HEK293 (cell line): ENCODE results near the gene NRL.

Experiments
- CTCF ChIA-PET: fragments of 350-600 bp; formaldehyde crosslinking; extraction: SDS; loops from one replicate; lab custom pipeline; 2021; ENCODE audit warnings: antibody characterized with exemption; lab: Yijun Ruan, JAX
- POLR2A ChIA-PET: fragments of 300-600 bp; formaldehyde crosslinking; extraction: SDS; loops from one replicate; lab custom pipeline; 2020; ENCODE audit warnings: antibody characterized with exemption, inconsistent platforms; lab: Yijun Ruan, JAX
- H3K27ac ChIP-seq: fragments of 200-500 bp; sonication (Bioruptor generic); 2 replicates; pipeline ENCODE4 v1.5.1; 2014; ENCODE audit warnings: low read depth, low read length, control low read depth, inconsistent platforms; ENCODE audit errors: extremely low read depth
- H3K36me3 ChIP-seq, 2 experiments: fragments of 200-500 bp in 1 of 2; sonication (Bioruptor generic) in 1 of 2; 1 replicate in 1 of 2; 2 replicates in 1 of 2; pipeline ENCODE4 v1.5.1; 2014 to 2017; ENCODE audit warnings: inconsistent platforms in 2 of 2, low read length in 2 of 2; ENCODE audit not compliant: control insufficient read depth in 2 of 2, insufficient read depth in 1 of 2
- H3K4me1 ChIP-seq: fragments of 200-500 bp; sonication (Bioruptor generic); 2 replicates; pipeline ENCODE4 v1.5.1; 2014; ENCODE audit warnings: mild to moderate bottlenecking, low read length, inconsistent platforms; ENCODE audit not compliant: control insufficient read depth, insufficient read depth
- H3K4me3 ChIP-seq: 2 replicates; pipeline ENCODE4 v1.5.1; 2011; ENCODE audit warnings: low read depth, mild to moderate bottlenecking, control low read depth, low read length, moderate library complexity
- H3K9me3 ChIP-seq: fragments of 200-500 bp; sonication (Bioruptor generic); 2 replicates; pipeline ENCODE4 v1.5.1; 2014; ENCODE audit warnings: low read depth, low read length, inconsistent platforms; ENCODE audit not compliant: control insufficient read depth, insufficient read depth
- FEZF1 ChIP-seq: fragments of 450-650 bp; formaldehyde crosslinking; IDR thresholded peaks from 2 replicates; pipeline ENCODE4 v1.5.1; 2016; ENCODE audit warnings: missing biosample characterization, missing genetic modification characterization
- SCRT1 ChIP-seq: fragments of 450-650 bp; formaldehyde crosslinking; IDR thresholded peaks from 2 replicates; pipeline ENCODE4 v1.5.1; 2016; ENCODE audit warnings: missing biosample characterization, missing genetic modification characterization, borderline replicate concordance
- SP7 ChIP-seq: fragments of 450-650 bp; formaldehyde crosslinking; IDR thresholded peaks from 2 replicates; pipeline ENCODE4 v1.5.1; 2016; ENCODE audit warnings: missing biosample characterization, missing genetic modification characterization
- YY2 ChIP-seq: fragments of 450-650 bp; formaldehyde crosslinking; IDR thresholded peaks from 2 replicates; pipeline ENCODE4 v1.5.1; 2016; ENCODE audit warnings: missing biosample characterization, missing genetic modification characterization
- ZBTB1 ChIP-seq: fragments of 450-650 bp; formaldehyde crosslinking; IDR thresholded peaks from 2 replicates; pipeline ENCODE4 v1.5.1; 2016; ENCODE audit warnings: missing biosample characterization, missing genetic modification characterization
- ZBTB7A ChIP-seq: fragments of 450-650 bp; formaldehyde crosslinking; IDR thresholded peaks from 2 replicates; pipeline ENCODE4 v1.5.1; 2016; ENCODE audit warnings: low read depth, missing biosample characterization, missing genetic modification characterization
- ZFHX2 ChIP-seq: fragments of 450-650 bp; formaldehyde crosslinking; conservative IDR thresholded peaks from 2 replicates; pipeline ENCODE4 v1.5.1; 2016; ENCODE audit warnings: missing biosample characterization, missing genetic modification characterization
- ZFP37 ChIP-seq: fragments of 450-650 bp; formaldehyde crosslinking; IDR thresholded peaks from 2 replicates; pipeline ENCODE4 v1.5.1; 2016; ENCODE audit warnings: missing biosample characterization, missing genetic modification characterization
- ZNF146 ChIP-seq: fragments of 450-650 bp; formaldehyde crosslinking; IDR thresholded peaks from 2 replicates; pipeline ENCODE4 v1.5.1; 2016; ENCODE audit warnings: missing biosample characterization, missing genetic modification characterization
- ZNF169 ChIP-seq: fragments of 450-650 bp; formaldehyde crosslinking; IDR thresholded peaks from 2 replicates; pipeline ENCODE4 v1.5.1; 2016; ENCODE audit warnings: missing biosample characterization, missing genetic modification characterization
- ZNF184 ChIP-seq: fragments of 450-650 bp; IDR thresholded peaks from 2 replicates; pipeline ENCODE4 v1.5.1; 2018; ENCODE audit warnings: missing biosample characterization, mild to moderate bottlenecking, missing genetic modification characterization
- ZNF221 ChIP-seq: fragments of 450-650 bp; formaldehyde crosslinking; IDR thresholded peaks from 2 replicates; pipeline ENCODE4 v1.5.1; 2017; ENCODE audit warnings: missing biosample characterization, missing genetic modification characterization, borderline replicate concordance
- ZNF366 ChIP-seq: fragments of 450-650 bp; formaldehyde crosslinking; conservative IDR thresholded peaks from 2 replicates; pipeline ENCODE4 v1.5.1; 2016; ENCODE audit warnings: missing biosample characterization, missing genetic modification characterization
- ZNF544 ChIP-seq: fragments of 450-650 bp; formaldehyde crosslinking; IDR thresholded peaks from 2 replicates; pipeline ENCODE4 v1.5.0; 2017; ENCODE audit warnings: missing biosample characterization, missing genetic modification characterization
- ZNF548 ChIP-seq: fragments of 450-650 bp; formaldehyde crosslinking; IDR thresholded peaks from 2 replicates; pipeline ENCODE4 v1.5.1; 2016; ENCODE audit warnings: missing biosample characterization, missing genetic modification characterization
- ZNF561 ChIP-seq: fragments of 450-650 bp; IDR thresholded peaks from 2 replicates; pipeline ENCODE4 v1.5.1; 2018; ENCODE audit warnings: missing biosample characterization, missing genetic modification characterization, borderline replicate concordance
- ZNF571 ChIP-seq: fragments of 450-650 bp; formaldehyde crosslinking; IDR thresholded peaks from 2 replicates; pipeline ENCODE4 v1.5.0; 2017; ENCODE audit warnings: missing biosample characterization, missing genetic modification characterization
- ZNF585B ChIP-seq: fragments of 450-650 bp; formaldehyde crosslinking; IDR thresholded peaks from 2 replicates; pipeline ENCODE4 v1.5.1; 2016; ENCODE audit warnings: missing biosample characterization, missing genetic modification characterization
- ZNF596 ChIP-seq: fragments of 450-650 bp; IDR thresholded peaks from 2 replicates; pipeline ENCODE4 v1.5.0; 2018; ENCODE audit warnings: missing biosample characterization, mild to moderate bottlenecking, missing genetic modification characterization, moderate library complexity
- ZNF621 ChIP-seq: fragments of 450-650 bp; formaldehyde crosslinking; IDR thresholded peaks from 2 replicates; pipeline ENCODE4 v1.5.1; 2017; ENCODE audit warnings: missing biosample characterization, missing genetic modification characterization
- ZNF785 ChIP-seq: fragments of 450-650 bp; formaldehyde crosslinking; IDR thresholded peaks from 2 replicates; pipeline ENCODE4 v1.5.1; 2016; ENCODE audit warnings: missing biosample characterization, missing genetic modification characterization
- ZSCAN30 ChIP-seq: fragments of 450-650 bp; IDR thresholded peaks from 2 replicates; pipeline ENCODE4 v1.5.1; 2018; ENCODE audit warnings: missing biosample characterization, mild to moderate bottlenecking, missing genetic modification characterization, moderate library complexity
- TF ChIP-seq, protein P1 (sequence below): fragments of 450-650 bp; formaldehyde crosslinking; IDR thresholded peaks from 2 replicates; pipeline ENCODE4 v1.5.1; 2016; ENCODE audit warnings: missing biosample characterization, missing genetic modification characterization
- TF ChIP-seq, protein P2 (sequence below): fragments of 450-650 bp; formaldehyde crosslinking; IDR thresholded peaks from 2 replicates; pipeline ENCODE4 v1.5.1; 2016; ENCODE audit warnings: missing biosample characterization, missing genetic modification characterization
- TF ChIP-seq, protein P3 (sequence below): fragments of 450-650 bp; formaldehyde crosslinking; IDR thresholded peaks from 2 replicates; pipeline ENCODE4 v1.5.1; 2016; ENCODE audit warnings: missing biosample characterization, missing genetic modification characterization
- TF ChIP-seq, protein P4 (sequence below): fragments of 450-650 bp; formaldehyde crosslinking; IDR thresholded peaks from 2 replicates; pipeline ENCODE4 v1.5.1; 2016; ENCODE audit warnings: missing biosample characterization, missing genetic modification characterization

The NRL gene

DNA sequence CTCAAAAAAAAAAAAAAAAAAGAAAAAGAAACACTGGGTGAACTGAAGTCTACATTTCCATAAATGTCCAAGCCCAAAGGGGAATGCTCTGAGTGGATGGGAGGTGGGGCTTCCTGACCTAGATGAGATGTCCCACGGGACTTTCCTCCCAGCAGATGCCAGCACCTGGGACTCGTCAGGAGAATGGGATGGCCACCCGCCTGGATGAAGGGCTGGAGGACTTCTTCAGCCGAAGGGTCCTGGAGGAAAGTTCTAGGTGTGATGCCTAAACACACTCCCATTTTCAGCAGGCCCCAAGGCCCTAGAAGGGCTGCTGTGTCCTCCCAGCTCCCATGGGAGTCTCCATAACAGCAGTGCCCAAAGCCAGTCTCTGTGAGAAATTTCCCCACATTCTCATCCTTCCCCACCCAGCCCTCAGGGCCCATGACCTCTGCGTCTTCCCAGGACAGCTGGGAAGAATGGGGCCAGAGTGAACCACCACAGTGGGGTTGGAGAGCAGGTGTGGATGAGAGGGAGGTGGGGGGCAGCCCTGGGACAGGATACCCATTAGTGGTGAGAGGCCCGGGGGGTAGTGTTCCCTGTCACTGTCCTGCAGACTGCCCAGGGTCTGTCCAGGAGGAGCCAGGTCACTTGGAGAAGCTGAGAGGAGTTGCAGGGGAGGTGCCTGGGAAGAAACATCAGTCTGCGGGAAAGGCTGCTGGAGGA, 50.5 kb downstream of the NRL start (continued):
- no peak for TF ChIP-seq ZFHX2 (tag by site-specific recombination)
- TF ChIP-seq, protein P1, sequence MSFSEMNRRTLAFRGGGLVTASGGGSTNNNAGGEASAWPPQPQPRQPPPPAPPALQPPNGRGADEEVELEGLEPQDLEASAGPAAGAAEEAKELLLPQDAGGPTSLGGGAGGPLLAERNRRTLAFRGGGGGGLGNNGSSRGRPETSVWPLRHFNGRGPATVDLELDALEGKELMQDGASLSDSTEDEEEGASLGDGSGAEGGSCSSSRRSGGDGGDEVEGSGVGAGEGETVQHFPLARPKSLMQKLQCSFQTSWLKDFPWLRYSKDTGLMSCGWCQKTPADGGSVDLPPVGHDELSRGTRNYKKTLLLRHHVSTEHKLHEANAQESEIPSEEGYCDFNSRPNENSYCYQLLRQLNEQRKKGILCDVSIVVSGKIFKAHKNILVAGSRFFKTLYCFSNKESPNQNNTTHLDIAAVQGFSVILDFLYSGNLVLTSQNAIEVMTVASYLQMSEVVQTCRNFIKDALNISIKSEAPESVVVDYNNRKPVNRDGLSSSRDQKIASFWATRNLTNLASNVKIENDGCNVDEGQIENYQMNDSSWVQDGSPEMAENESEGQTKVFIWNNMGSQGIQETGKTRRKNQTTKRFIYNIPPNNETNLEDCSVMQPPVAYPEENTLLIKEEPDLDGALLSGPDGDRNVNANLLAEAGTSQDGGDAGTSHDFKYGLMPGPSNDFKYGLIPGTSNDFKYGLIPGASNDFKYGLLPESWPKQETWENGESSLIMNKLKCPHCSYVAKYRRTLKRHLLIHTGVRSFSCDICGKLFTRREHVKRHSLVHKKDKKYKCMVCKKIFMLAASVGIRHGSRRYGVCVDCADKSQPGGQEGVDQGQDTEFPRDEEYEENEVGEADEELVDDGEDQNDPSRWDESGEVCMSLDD (tag by site-specific recombination), result no peak
- TF ChIP-seq ZNF585B (tag by site-specific recombination), result no peak
- TF ChIP-seq ZNF146 (tag by site-specific recombination), result no peak
- TF ChIP-seq ZNF571, result no peak
- TF ChIP-seq ZBTB1 (tag by site-specific recombination), result no peak

DNA sequence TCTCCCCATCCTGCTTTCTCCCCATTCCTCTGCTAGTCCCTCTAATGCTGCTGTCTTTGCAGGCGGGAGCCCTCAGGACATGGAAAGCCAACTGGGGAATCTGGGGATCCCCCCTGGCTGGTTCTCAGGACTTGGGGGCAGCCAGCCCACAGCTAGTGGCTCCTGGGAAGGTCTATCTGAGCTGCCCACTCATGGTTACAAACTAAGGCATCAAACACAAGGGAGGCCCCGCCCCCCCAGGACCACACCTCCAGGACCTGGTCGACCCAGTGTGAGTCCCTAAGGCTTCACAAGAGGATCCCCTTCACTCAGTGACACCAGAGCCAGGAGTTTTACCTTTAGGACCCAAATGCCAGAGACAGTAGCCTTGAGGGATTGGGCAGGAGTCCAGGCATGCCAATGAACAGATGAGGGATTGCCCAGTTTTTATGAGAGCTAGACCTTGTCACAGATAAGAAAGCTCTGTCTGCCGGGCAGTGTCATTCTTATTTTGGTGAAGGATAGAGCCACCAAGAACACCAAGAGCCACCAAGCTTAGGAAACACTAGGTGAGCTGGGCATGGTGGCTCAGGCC, 51.4 kb downstream of the NRL start:
- Histone ChIP-seq H3K36me3 (no peaks in the 10 kb centered on the region), H3K4me1 (no peaks in the 10 kb centered on the region), H3K27ac (no peak overlapping the region)
- POLR2A ChIA-PET, result no interaction called here
- TF ChIP-seq SCRT1 (tag by site-specific recombination), result no peak
- no peak for TF ChIP-seq ZSCAN30 (tag by site-specific recombination)
- no peak for TF ChIP-seq ZNF561
- no peak for TF ChIP-seq YY2 (tag by site-specific recombination)
- no peak for TF ChIP-seq SP7 (tag by site-specific recombination)
- no peak for TF ChIP-seq FEZF1 (tag by site-specific recombination)
- no peak for TF ChIP-seq ZNF544 (tag by site-specific recombination)
- TF ChIP-seq, protein P2, sequence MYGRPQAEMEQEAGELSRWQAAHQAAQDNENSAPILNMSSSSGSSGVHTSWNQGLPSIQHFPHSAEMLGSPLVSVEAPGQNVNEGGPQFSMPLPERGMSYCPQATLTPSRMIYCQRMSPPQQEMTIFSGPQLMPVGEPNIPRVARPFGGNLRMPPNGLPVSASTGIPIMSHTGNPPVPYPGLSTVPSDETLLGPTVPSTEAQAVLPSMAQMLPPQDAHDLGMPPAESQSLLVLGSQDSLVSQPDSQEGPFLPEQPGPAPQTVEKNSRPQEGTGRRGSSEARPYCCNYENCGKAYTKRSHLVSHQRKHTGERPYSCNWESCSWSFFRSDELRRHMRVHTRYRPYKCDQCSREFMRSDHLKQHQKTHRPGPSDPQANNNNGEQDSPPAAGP (tag by site-specific recombination), result no peak
- TF ChIP-seq ZNF184 (tag by site-specific recombination), result no peak
- no peak for TF ChIP-seq ZNF548
- TF ChIP-seq, all 188 proteins: peak for 0
- Histone ChIP-seq H3K4me3 (no peak overlapping the region), H3K9me3 (no peaks in the 10 kb centered on the region)
- CTCF ChIA-PET, result interaction anchor here (0.6 to 8.9 kb wide), 3 partner anchors 28 to 46 kb away, joined by 3 to 247 read pairs (median 3); partner anchors contain the start of gene PCK2

DNA sequence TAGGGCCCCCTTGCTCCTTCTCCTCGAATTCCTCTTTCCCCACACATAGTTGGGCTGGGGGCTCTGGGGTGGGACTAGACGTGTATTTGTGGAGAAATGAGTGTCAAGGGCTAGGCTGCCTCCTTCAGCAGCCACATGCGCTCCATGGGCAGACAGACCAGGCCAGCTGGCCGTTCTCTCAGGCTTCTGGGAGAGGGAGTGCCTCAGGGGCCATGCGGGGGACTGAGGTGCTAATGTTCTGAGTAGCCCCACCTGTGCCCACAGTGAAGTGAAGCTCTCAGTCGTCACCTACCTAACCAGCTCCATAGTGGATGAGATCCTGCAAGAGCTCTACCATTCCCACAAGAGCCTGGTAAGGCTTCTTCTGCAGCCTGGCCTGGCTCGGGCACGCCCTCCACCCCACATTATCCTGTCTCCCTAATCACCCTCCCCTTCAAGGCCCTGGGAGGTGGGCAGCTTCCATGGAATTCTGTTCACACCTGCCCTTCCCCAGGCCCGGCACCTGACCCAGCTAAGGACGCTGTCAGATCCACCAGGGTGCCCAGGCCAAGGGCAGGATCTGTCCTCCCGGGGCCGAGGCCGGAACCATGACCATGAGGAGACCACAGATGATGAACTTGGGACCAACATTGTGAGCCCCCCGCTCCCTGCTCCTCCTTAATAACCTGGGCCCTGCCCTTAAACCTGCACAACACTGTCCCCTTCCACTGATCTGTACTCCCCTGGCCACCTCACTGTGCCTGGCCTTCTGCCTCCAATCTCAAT, 52.4 kb downstream of the NRL start:
- no peak overlapping the region for H3K27ac ChIP-seq
- POLR2A ChIA-PET, result interaction anchor here (2.3 kb wide), 1 partner anchor 32 kb away, joined by 6 read pairs; the partner anchor contains the start of gene PCK2
- no peaks in the 10 kb centered on the region for H3K36me3 ChIP-seq
- CTCF ChIA-PET, result interaction anchor here (0.6 to 8.9 kb wide), 7 partner anchors 18 to 473 kb away, joined by 3 to 247 read pairs (median 3); partner anchors contain the start of genes IRF9 and PCK2
- no peaks in the 10 kb centered on the region for H3K9me3 ChIP-seq
- no peak overlapping the region for H3K4me3 ChIP-seq
- no peaks in the 10 kb centered on the region for H3K4me1 ChIP-seq
- no peak for TF ChIP-seq ZNF221
- TF ChIP-seq ZNF169 (tag by site-specific recombination), result no peak
- TF ChIP-seq, protein P3, sequence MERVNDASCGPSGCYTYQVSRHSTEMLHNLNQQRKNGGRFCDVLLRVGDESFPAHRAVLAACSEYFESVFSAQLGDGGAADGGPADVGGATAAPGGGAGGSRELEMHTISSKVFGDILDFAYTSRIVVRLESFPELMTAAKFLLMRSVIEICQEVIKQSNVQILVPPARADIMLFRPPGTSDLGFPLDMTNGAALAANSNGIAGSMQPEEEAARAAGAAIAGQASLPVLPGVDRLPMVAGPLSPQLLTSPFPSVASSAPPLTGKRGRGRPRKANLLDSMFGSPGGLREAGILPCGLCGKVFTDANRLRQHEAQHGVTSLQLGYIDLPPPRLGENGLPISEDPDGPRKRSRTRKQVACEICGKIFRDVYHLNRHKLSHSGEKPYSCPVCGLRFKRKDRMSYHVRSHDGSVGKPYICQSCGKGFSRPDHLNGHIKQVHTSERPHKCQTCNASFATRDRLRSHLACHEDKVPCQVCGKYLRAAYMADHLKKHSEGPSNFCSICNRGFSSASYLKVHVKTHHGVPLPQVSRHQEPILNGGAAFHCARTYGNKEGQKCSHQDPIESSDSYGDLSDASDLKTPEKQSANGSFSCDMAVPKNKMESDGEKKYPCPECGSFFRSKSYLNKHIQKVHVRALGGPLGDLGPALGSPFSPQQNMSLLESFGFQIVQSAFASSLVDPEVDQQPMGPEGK (tag by site-specific recombination), result no peak
- no peak for TF ChIP-seq ZNF621 (tag by site-specific recombination)
- no peak for TF ChIP-seq ZNF366 (tag by site-specific recombination)
- no peak for TF ChIP-seq ZBTB7A (tag by site-specific recombination)
- no peak for TF ChIP-seq YY2 (tag by site-specific recombination)
- TF ChIP-seq ZNF785 (tag by site-specific recombination), result no peak
- no peak for TF ChIP-seq ZNF146 (tag by site-specific recombination)
- no peak for TF ChIP-seq SP7 (tag by site-specific recombination)
- TF ChIP-seq, protein P4, sequence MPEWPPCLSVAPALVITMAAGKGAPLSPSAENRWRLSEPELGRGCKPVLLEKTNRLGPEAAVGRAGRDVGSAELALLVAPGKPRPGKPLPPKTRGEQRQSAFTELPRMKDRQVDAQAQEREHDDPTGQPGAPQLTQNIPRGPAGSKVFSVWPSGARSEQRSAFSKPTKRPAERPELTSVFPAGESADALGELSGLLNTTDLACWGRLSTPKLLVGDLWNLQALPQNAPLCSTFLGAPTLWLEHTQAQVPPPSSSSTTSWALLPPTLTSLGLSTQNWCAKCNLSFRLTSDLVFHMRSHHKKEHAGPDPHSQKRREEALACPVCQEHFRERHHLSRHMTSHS (tag by site-specific recombination), result no peak
- no peak for TF ChIP-seq ZNF596 (tag by site-specific recombination)
- TF ChIP-seq ZFP37, result no peak
